K562 (cell line): Measurements from ENCODE around the gene NUP50. TPM values are rescaled to one million over a fixed set of nuclear protein-coding genes. Genes with fewer than 3 reads are reported as not detected.

Experiments used
- ATAC-seq: fragments of 200-7000 bp; cut with Tn5 transposase; 3 replicates; pipeline ENCODE4 v1.9.1; 2020; ENCODE audit warnings: moderate library complexity
- BruUV-seq: library from RNA; stranded (reverse); fragments of 400-500 nt; replicated peaks from 2 replicates; lab custom pipeline; 2021; lab: Mats Ljungman, UMichigan
- CTCF ChIA-PET: fragments of 300-600 bp; formaldehyde crosslinking; extraction: SDS; loops from one replicate; lab custom pipeline; 2021; ENCODE audit warnings: low intra/inter-chr PET ratio; lab: Yijun Ruan, JAX
- POLR2A ChIA-PET: fragments of 300-600, 350-650 bp; sonication (Branson Sonifier 250); formaldehyde crosslinking; extraction: SDS; loops from one replicate; lab custom pipeline; 2021; ENCODE audit warnings: antibody characterized with exemption, inconsistent platforms; lab: Yijun Ruan, JAX
- DNase-seq, 4 experiments: peaks; one replicate each; pipeline versions ENCODE4 v3.0.0 to v3.0.0-alpha.2; 2011 to 2018; ENCODE audit warnings: low spot score in 3 of 4, mixed read lengths in 3 of 4; ENCODE audit errors: extremely low read depth in 1 of 4
- FAIRE-seq: peaks from 2 replicates; lab custom pipeline; 2011; peaks lifted over from hg19 to GRCh38; lab: Jason Lieb, UNC
- H2AFZ ChIP-seq: 2 replicates; pipeline ENCODE4 v1.6.0; 2011; ENCODE audit warnings: low read depth, low read length, control low read depth, inconsistent platforms
- H3K27ac ChIP-seq: fragments of 200-600 bp; 3 replicates; pipeline ENCODE4 v1.8.0; 2011; ENCODE audit warnings: low read depth, mild to moderate bottlenecking, control low read depth, inconsistent platforms, low read length, moderate library complexity, mixed read lengths; ENCODE audit errors: extremely low read depth
- H3K27me3 ChIP-seq, 2 experiments: fragments of 300-600 bp in 1 of 2; 2 replicates in 1 of 2; 3 replicates in 1 of 2; pipeline versions ENCODE4 v1.6.0 to v1.8.0; 2011; ENCODE audit warnings: inconsistent platforms in 2 of 2, low read length in 2 of 2, mild to moderate bottlenecking in 1 of 2, mixed read lengths in 1 of 2, moderate library complexity in 1 of 2; ENCODE audit not compliant: control insufficient read depth in 2 of 2, insufficient read depth in 2 of 2
- H3K36me3 ChIP-seq: fragments of 300-600 bp; 3 replicates; pipeline ENCODE4 v1.8.0; 2011; ENCODE audit warnings: mild to moderate bottlenecking, low read length, inconsistent platforms; ENCODE audit not compliant: control insufficient read depth, insufficient read depth
- H3K4me1 ChIP-seq, 2 experiments: fragments of 200-600 bp in 1 of 2; replicated peaks in 1 of 2; 2 replicates in 1 of 2; 3 replicates in 1 of 2; pipeline versions ENCODE4 v1.5.1 to v1.8.0; 2011; ENCODE audit warnings: inconsistent platforms in 2 of 2, low read length in 2 of 2, mild to moderate bottlenecking in 1 of 2, mixed read lengths in 1 of 2, moderate library complexity in 1 of 2; ENCODE audit not compliant: control insufficient read depth in 2 of 2, insufficient read depth in 2 of 2
- H3K4me2 ChIP-seq: 2 replicates; pipeline ENCODE4 v1.6.1; 2011; ENCODE audit warnings: low read length, control low read depth, inconsistent platforms, mixed read lengths; ENCODE audit not compliant: insufficient read depth
- H3K4me3 ChIP-seq: fragments of 200-600 bp; sonication (generic), shearing (Covaris generic); 2 replicates; pipeline ENCODE4 v1.5.1; 2016; ENCODE audit warnings: control low read depth, inconsistent platforms
- H3K79me2 ChIP-seq: fragments of 200-600 bp; 3 replicates; pipeline ENCODE4 v1.8.0; 2011; ENCODE audit warnings: low read length, inconsistent platforms; ENCODE audit not compliant: control insufficient read depth, insufficient read depth
- H3K9ac ChIP-seq, 2 experiments: 2 replicates each; pipeline versions ENCODE4 v1.6.0 to v1.6.1; 2011; ENCODE audit warnings: low read depth in 2 of 2, low read length in 2 of 2, control low read depth in 1 of 2, inconsistent platforms in 1 of 2, mild to moderate bottlenecking in 1 of 2, mixed read lengths in 1 of 2; ENCODE audit not compliant: insufficient read depth in 1 of 2
- H3K9me1 ChIP-seq: one replicate; pipeline ENCODE4 v1.6.0; 2011; ENCODE audit warnings: inconsistent platforms, mild to moderate bottlenecking, low read length, moderate library complexity; ENCODE audit not compliant: control insufficient read depth, insufficient read depth
- H3K9me3 ChIP-seq: replicated peaks from 2 replicates; pipeline ENCODE4 v1.5.1; 2011; ENCODE audit warnings: low read depth, low read length, inconsistent platforms; ENCODE audit not compliant: control insufficient read depth, insufficient read depth
- H4K20me1 ChIP-seq: replicated peaks from 2 replicates; pipeline ENCODE4 v1.6.1; 2011; ENCODE audit warnings: low read length, inconsistent platforms, mixed read lengths; ENCODE audit not compliant: control insufficient read depth, insufficient read depth
- ATF7 ChIP-seq: fragments of 450-650 bp; IDR thresholded peaks from 2 replicates; pipeline ENCODE4 v1.7.1; 2014; ENCODE audit warnings: mild to moderate bottlenecking, moderate library complexity
- C11orf30 ChIP-seq: fragments of 450-650 bp; IDR thresholded peaks from 2 replicates; pipeline ENCODE4 v1.6.1; 2016; ENCODE audit warnings: low read depth, mild to moderate bottlenecking
- CBFB ChIP-seq: sonication (generic); formaldehyde crosslinking; IDR thresholded peaks from 2 replicates; pipeline ENCODE4 v1.4.0; 2020; ENCODE audit warnings: mild to moderate bottlenecking, missing genetic modification reagents
- CREB1 ChIP-seq, 2 experiments: sonication (generic) in 1 of 2; formaldehyde crosslinking in 1 of 2; IDR thresholded peaks; 2 replicates each; pipeline versions ENCODE4 v1.6.1 to v1.8.0; 2012 to 2022; ENCODE audit warnings: inconsistent platforms in 1 of 2, mild to moderate bottlenecking in 1 of 2, missing genetic modification reagents in 1 of 2, moderate library complexity in 1 of 2
- FOXM1 ChIP-seq, 2 experiments: fragments of 450-650 bp in 1 of 2; sonication (generic) in 1 of 2; formaldehyde crosslinking in 1 of 2; IDR thresholded peaks; 2 replicates each; pipeline versions ENCODE4 v1.6.1 to v1.9.0; 2017 to 2022; ENCODE audit warnings: low read depth in 2 of 2, mild to moderate bottlenecking in 2 of 2, missing genetic modification reagents in 1 of 2, moderate library complexity in 1 of 2
- GTF2A2 ChIP-seq: IDR thresholded peaks from 2 replicates; pipeline ENCODE4 v1.6.1; 2016; ENCODE audit warnings: mild to moderate bottlenecking, missing genetic modification characterization, missing compliant biosample characterization
- NEUROD1 ChIP-seq: fragments of 150-350 bp; IDR thresholded peaks from 2 replicates; pipeline ENCODE4 v1.6.1; 2014; ENCODE audit warnings: borderline replicate concordance, low read length, low read depth; ENCODE audit not compliant: partially characterized antibody
- ZNF133 ChIP-seq: fragments of 250-450 bp; sonication (Bioruptor Pico); IDR thresholded peaks from 2 replicates; pipeline ENCODE4 v1.4.0; 2020; ENCODE audit warnings: mild to moderate bottlenecking
- ZNF311 ChIP-seq: fragments of 250-450 bp; sonication (Bioruptor Pico); IDR thresholded peaks from 2 replicates; pipeline ENCODE4 v1.4.0; 2020; ENCODE audit warnings: mild to moderate bottlenecking, moderate library complexity
- ZNF778 ChIP-seq: fragments of 450-650 bp; formaldehyde crosslinking; IDR thresholded peaks from 2 replicates; pipeline ENCODE4 v1.4.0; 2020; ENCODE audit warnings: mild to moderate bottlenecking, moderate library complexity
- WGBS: fragments of 100-300 bp; shearing (Covaris generic); methylation state at CpG from one replicate; pipeline ENCODE4 v1.1.6; 2016; ENCODE audit warnings: low coverage, mixed read lengths; ENCODE audit not compliant: insufficient coverage; ENCODE audit errors: missing lambda C conversion rate; 5-methylcytosine and 5-hydroxymethylcytosine counted together
- in situ Hi-C: fragments of 300-500 bp; cut with MboI; formaldehyde crosslinking; loops from 4 replicates; pipeline ENCODE4 v1.15.0; 2018; ENCODE audit warnings: inconsistent platforms, mixed read lengths
- intact Hi-C: fragments of 100-400 bp; cut with micrococcal nuclease; formaldehyde crosslinking; loops from 2 replicates; pipeline ENCODE4 v1.14.2; 2022
- polyA plus RNA-seq, 8 experiments: library from polyadenylated mRNA; depleted of rRNA in 4 of 8; stranded (reverse) in 5 of 8; unstranded in 3 of 8; fragments of >200 nt; fragmentation: Nextera tagmentation in 2 of 8; fragmentation: Illumina TruSeq in 1 of 8; extraction: Ambion mirVana in 2 of 8; extraction: Trizol in 1 of 8; gene quantifications; 2 replicates each; pipeline versions ENCODE4 v1.2.1 to v1.2.3, GENCODE V29; 2011 to 2014; ENCODE audit warnings: inconsistent platforms in 1 of 8, missing spikeins in 1 of 8
- total RNA-seq, 7 experiments: library from RNA; depleted of rRNA in 6 of 7; stranded (reverse); fragments of >200 nt in 6 of 7; fragmentation: Illumina TruSeq in 2 of 7; extraction: Trizol in 2 of 7; gene quantifications; 2 replicates each; pipeline versions ENCODE4 v1.2.1 to v1.2.3, GENCODE V29; 2011 to 2021; ENCODE audit warnings: low replicate concordance in 1 of 7
- TF ChIP-seq, protein P1 (sequence below): fragments of 250-450 bp; sonication (Bioruptor Pico); IDR thresholded peaks from 2 replicates; pipeline ENCODE4 v1.8.0; 2022; ENCODE audit warnings: moderate library complexity, mild to moderate bottlenecking, inconsistent platforms
- TF ChIP-seq, protein P2 (sequence below): sonication (generic); formaldehyde crosslinking; IDR thresholded peaks from 2 replicates; pipeline ENCODE4 v1.8.1; 2022; ENCODE audit warnings: missing genetic modification reagents
- TF ChIP-seq, protein P3 (sequence below): fragments of 450-650 bp; IDR thresholded peaks from 2 replicates; pipeline ENCODE4 v1.6.1; 2016; ENCODE audit warnings: missing biosample characterization, missing genetic modification characterization

The NUP50 gene
- total and polyA plus RNA-seq, 9 of the 15 experiments (the other 6 are each of a cell fraction or from before 2014, with no cell fraction given): 23.8 to 83.7 (median 55.3) TPM

DNA sequence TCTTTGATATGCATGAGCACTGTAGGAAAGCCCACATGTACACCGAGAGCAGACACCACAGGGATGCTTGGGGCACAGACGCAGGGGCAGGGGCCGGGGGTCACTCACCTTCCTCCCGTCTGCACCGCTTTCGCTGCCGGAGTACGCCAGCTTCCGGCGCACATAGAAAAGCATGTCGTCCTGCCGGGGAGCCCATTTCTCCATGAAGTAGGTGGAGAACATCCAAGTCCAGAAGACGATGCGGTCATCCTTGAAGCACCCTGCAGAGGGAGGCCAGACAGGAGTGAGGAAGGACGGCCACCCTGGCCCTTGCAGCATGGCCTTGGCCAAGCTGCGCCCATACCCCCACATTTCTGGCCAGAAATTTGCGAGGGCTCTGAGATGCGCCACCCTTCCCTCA, 48.1 kb downstream of the NUP50 start:
- H3K4me2 ChIP-seq: no peak overlapping the region

More for the DNA sequence above, 48.1 kb downstream of the NUP50 start:
- H3K9me3 ChIP-seq: no peaks in the 10 kb centered on the region
- H4K20me1 ChIP-seq: peaks cover 22% of the 10 kb centered on the region; the same call in 1 of the 2 replicates
- no peaks in the 10 kb centered on the region for H3K9me1 ChIP-seq
- peaks cover 0 to 8% of the 10 kb centered on the region in 2 experiments; a peak in 2 of 5 replicates for H3K27me3 ChIP-seq
- no peak overlapping the region for H2AFZ ChIP-seq
- DNase-seq (no peak), FAIRE-seq (no peak), ATAC-seq (no peak)
- H3K4me1 ChIP-seq: peaks cover 0 to 36% of the 10 kb centered on the region in 2 experiments; a peak in 3 of 5 replicates
- ChIA-PET POLR2A (no interaction called here), CTCF (no interaction called here)
- H3K27ac ChIP-seq: no peak overlapping the region
- in situ Hi-C loops: no loop called here
- H3K4me3 ChIP-seq: no peak overlapping the region
- no peaks in the 10 kb centered on the region for H3K36me3 ChIP-seq
- intact Hi-C loops: no loop called here
- H3K9ac ChIP-seq: peak overlapping the region in 1 of 2 experiments; percentile 35; a peak in 1 of 4 replicates
- no TSS peak for BruUV-seq
- H3K79me2 ChIP-seq: no peaks in the 10 kb centered on the region
- TF ChIP-seq FOXM1 (IDR thresholded peaks at IDR 0.05; ENCODE audit: low read depth) (no peak), FOXM1 (CRISPR knock-in tag; IDR thresholded peaks at IDR 0.05; ENCODE audit: low read depth) (no peak), ATF7 (no peak), CREB1 (IDR thresholded peaks at IDR 0.05) (no peak), CREB1 (CRISPR knock-in tag; IDR thresholded peaks at IDR 0.05) (no peak), NEUROD1 (no peak), ZNF778 (CRISPR knock-in tag) (no peak), CBFB (CRISPR knock-in tag) (no peak), ZNF311 (CRISPR knock-in tag) (no peak), C11orf30 (no peak), GTF2A2 (tag) (no peak), ZNF133 (CRISPR knock-in tag) (no peak)
- TF ChIP-seq, protein P1, sequence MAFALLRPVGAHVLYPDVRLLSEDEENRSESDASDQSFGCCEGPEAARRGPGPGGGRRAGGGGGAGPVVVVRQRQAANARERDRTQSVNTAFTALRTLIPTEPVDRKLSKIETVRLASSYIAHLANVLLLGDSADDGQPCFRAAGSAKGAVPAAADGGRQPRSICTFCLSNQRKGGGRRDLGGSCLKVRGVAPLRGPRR (CRISPR knock-in tag): no peak
- TF ChIP-seq, protein P2, sequence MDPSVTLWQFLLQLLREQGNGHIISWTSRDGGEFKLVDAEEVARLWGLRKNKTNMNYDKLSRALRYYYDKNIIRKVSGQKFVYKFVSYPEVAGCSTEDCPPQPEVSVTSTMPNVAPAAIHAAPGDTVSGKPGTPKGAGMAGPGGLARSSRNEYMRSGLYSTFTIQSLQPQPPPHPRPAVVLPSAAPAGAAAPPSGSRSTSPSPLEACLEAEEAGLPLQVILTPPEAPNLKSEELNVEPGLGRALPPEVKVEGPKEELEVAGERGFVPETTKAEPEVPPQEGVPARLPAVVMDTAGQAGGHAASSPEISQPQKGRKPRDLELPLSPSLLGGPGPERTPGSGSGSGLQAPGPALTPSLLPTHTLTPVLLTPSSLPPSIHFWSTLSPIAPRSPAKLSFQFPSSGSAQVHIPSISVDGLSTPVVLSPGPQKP (CRISPR knock-in tag): no peak
- TF ChIP-seq, protein P3, sequence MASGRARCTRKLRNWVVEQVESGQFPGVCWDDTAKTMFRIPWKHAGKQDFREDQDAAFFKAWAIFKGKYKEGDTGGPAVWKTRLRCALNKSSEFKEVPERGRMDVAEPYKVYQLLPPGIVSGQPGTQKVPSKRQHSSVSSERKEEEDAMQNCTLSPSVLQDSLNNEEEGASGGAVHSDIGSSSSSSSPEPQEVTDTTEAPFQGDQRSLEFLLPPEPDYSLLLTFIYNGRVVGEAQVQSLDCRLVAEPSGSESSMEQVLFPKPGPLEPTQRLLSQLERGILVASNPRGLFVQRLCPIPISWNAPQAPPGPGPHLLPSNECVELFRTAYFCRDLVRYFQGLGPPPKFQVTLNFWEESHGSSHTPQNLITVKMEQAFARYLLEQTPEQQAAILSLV: no peak
- WGBS: 79% methylated on average over 14 of the region's 18 CpGs
